ENCODE measurements around the gene NKIRAS1.
"Not testable (repeated sequence)": the region's sequence is repeated elsewhere in the genome, so short reads cannot be mapped to it uniquely, and the experiment has no call there.

The NKIRAS1 gene

DNA sequence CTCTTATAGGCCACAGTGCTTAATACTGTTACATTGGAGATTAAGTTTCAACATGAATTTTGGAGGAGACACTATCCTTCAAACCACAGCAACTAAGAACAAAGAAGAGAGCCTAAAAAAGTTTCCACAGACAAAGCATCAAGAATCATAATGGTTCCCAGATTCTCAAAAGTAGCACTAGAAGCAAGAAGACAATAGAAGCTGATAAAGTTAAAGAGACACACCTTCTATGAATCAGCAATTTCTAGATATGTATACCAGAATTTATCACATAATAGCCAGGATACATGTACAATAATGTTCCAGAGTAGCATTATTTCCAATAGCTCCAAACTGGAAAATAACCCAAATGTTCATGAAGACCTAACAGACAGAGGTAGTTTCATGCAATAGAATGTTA is 12.2 kb downstream of the NKIRAS1 start:
- no peak for DNase-seq (ENCODE audit: low read depth in 2 of 3, low spot score in 2 of 3)

GRCh38 chr3:23900744-23901143 is 16.0 kb downstream of the NKIRAS1 start:
- DNase-seq (ENCODE audit: low read depth in 2 of 3, low spot score in 2 of 3): no peak

GRCh38 chr3:23895181-23895580 is 21.6 kb downstream of the NKIRAS1 start:
- DNase-seq (ENCODE audit: low read depth in 2 of 3, low spot score in 2 of 3): no peak

DNA sequence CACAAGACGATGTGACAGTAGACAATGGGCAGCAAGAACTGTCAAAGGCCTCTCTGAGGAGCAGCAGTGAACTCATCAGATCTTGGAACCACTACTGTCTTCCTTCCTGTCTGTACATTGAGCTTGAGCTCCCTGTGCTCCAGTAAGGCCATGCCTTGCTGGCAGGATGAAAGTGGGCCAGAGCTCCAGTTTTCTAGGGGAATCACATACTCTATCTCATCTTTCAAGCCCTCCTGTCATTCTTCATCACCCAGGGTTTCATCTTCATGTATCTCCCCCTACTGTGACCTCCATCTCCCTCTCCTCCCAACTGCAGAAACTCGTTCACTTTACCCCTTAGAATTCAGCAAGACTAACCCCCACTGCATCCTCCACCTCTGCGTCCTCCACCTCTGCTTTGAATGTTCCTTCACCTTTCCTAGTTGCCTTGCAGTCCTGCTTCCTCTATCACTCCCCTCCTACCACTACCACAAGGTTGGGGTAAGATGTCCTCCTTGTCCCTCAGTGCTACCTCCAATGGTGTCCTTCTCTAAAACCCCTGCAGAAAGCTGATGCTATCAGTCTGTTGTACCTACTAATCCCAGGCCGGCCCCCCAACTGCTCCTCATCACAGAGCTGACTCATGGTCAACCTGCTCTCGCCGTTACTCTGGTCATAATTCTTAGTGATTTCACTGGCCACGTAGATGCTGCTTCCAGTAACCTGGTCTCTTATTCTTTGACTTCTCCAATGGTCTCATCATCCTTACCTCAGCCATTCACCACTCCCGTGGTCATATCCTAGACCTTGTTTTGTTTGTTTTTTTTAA is 22.3 kb downstream of the NKIRAS1 start:
- no peak for DNase-seq (ENCODE audit: low read depth in 2 of 3, low spot score in 2 of 3)

DNA sequence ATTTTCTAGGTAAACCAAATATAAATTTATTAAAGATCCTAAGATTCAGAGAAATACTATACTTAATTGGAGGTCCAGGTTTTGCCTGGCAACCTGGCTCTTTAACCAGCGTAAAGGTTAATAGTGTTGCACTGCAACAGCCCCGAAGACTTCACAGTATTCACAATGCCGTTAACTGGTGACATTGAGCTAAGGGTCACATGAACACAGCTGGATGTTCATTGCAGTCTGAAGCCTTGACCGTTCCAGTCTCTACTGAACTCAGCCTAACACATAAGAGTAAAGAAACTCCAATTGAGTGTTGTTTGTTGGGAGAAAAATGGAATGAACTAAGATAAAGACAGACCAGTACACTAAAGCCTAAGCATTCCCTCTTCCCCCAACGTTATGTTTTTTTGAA is 26.8 kb downstream of the NKIRAS1 start:
- DNase-seq (ENCODE audit: low read depth in 2 of 3, low spot score in 2 of 3): no peak

- DNase-seq (ENCODE audit: low read depth in 2 of 3, low spot score in 2 of 3): no peak
Observed at GRCh38 chr3:23889386-23889785, 27.4 kb downstream of the NKIRAS1 start.

GRCh38 chr3:23888617-23889228 is 28.1 kb downstream of the NKIRAS1 start:
- no peak for DNase-seq (ENCODE audit: low read depth in 2 of 3, low spot score in 2 of 3)

GRCh38 chr3:23886311-23886710 is 30.5 kb downstream of the NKIRAS1 start:
- DNase-seq (ENCODE audit: low read depth in 2 of 3, low spot score in 2 of 3): no peak

DNA sequence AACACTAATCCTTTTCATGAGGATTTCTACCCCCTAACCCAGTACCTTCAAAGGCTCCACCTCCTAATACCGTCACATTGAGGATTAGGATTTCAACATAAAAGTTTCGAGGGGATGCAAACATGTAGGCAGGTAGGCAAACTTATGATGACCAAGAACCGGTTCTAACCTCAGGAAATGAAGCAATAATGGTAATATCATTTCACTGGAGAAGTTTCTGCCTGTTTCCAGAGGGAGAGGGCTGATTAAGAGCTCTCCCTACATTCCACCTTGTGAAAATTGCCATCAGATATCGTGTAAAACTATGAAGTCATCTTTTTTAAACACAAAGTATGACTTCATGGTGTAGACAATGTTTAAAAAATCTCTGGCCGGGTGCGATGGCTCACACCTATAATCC is 31.6 kb downstream of the NKIRAS1 start:
- no peak for DNase-seq (ENCODE audit: low read depth in 2 of 3, low spot score in 2 of 3)

DNA sequence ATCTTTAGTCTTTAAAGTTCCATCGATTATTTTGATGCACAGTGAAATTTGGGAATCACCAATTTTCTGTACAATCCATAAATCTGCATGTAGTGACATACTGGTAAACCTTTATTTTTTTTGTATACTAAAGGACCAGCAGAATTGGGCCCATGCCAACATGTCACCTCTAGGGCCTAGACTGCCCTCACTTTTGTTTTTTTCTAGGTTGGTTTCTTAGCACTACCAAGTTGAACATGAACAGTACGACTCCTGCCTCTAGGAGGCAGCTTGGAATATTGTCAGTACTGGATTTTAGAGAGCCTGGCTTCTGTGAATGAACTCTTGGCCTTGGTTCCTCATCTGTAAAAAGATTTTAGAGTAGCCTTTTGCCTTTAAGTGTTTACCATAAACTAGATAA is 32.3 kb downstream of the NKIRAS1 start:
- no peak for DNase-seq (ENCODE audit: low read depth in 2 of 3, low spot score in 2 of 3)

- DNase-seq (ENCODE audit: low read depth in 2 of 3, low spot score in 2 of 3): no peak
Observed at GRCh38 chr3:23882487-23882918, 34.3 kb downstream of the NKIRAS1 start.

- DNase-seq (ENCODE audit: low read depth in 2 of 3, low spot score in 2 of 3): not testable (repeated sequence)
Observed at GRCh38 chr3:23881993-23882392, 34.8 kb downstream of the NKIRAS1 start.

- no peak for DNase-seq (ENCODE audit: low read depth in 2 of 3, low spot score in 2 of 3)
Observed at GRCh38 chr3:23880703-23881339, 36.0 kb downstream of the NKIRAS1 start.

GRCh38 chr3:23879485-23879884 is 37.3 kb downstream of the NKIRAS1 start:
- no peak for DNase-seq (ENCODE audit: low read depth in 2 of 3, low spot score in 2 of 3)

- no peak for DNase-seq (ENCODE audit: low read depth in 2 of 3, low spot score in 2 of 3)
Observed at GRCh38 chr3:23877329-23877980, 39.3 kb downstream of the NKIRAS1 start.

DNA sequence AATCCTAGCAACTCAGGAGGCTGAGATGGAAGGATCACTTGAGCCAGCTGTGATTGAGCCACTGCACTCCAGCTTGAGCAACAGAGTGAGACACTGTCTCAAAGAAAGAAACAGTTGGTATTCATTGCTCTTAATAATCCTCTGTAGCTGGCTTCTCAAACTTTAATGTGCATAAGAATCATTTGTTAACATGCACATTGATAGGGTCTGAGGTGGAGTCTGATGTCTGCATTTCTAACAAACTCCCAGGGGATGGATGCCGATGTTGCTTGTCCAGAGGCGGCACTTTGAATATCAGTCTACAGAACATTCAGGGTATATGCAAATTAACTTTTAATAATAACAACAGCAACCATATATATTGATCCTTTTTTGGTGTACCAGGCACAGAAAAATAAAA is 39.9 kb downstream of the NKIRAS1 start:
- no peak for DNase-seq (ENCODE audit: low read depth in 2 of 3, low spot score in 2 of 3)

DNA sequence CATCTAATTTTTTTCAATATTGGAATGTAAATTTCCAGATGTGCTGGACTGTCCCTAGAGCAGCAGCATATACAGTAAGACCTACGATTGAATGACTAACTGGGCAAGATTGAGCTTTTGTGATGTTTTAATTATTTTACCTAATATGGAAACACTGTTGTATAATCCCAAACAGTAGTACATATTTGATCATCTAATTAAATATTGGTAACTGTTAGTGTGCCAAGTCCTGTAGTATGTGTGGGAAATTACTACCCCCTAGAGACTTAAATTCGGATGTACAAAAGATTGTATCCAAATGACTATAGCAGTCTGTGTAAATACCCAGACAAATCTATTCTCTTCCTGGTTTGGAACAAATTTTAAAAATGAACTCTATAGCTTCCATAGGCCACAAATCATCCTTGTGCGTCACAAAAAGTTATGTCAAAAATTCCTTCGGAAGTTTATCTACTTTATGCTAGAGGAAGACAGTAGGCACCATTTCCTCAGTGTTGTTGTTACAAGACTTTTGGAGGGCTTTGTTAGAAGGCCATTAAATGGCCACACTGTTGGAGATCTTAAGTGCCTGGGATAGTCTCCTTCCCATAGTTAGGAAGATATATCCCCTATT is 41.6 kb downstream of the NKIRAS1 start:
- DNase-seq (ENCODE audit: low read depth in 2 of 3, low spot score in 2 of 3): no peak

GRCh38 chr3:23874359-23875112 is 42.3 kb downstream of the NKIRAS1 start:
- DNase-seq (ENCODE audit: low read depth in 2 of 3, low spot score in 2 of 3): no peak

- no peak for DNase-seq (ENCODE audit: low read depth in 2 of 3, low spot score in 2 of 3)
Observed at GRCh38 chr3:23873941-23874340, 42.8 kb downstream of the NKIRAS1 start.

DNA sequence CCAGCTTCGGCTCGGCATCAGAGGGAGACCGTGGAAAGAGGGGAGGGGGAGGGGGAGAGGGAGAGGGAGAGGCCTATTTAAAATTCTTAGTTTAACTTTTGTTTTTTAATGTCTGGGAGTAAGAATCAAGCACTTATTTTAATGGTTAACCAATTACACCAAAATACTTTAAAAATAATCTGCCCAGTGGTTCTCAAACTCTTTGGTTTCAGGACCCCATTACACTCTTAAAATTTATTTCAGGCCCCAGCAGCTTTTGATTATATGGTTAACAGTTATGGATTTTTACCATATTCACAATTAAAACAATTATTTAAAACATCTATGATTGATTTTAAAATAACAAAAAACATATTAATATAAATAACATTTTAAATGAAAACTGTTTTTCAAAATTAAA is 44.5 kb downstream of the NKIRAS1 start:
- DNase-seq (ENCODE audit: low read depth in 2 of 3, low spot score in 2 of 3): no peak

DNA sequence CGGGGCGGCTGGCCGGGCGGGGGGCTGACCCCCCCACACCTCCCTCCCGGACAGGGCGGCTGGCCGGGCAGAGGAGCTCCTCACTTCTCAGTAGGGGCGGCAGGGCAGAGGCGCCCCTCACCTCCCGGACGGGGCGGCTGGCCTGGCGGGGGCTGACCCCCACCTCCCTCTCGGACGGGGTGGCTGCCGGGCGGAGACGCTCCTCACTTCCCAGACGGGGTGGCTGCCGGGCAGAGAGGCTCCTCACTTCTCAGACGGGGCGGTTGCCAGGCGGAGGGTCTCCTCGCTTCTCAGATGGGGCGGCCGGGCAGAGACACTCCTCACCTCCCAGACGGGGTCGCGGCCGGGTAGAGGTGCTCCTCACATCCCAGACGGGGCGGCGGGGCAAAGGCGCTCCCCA is 45.4 kb downstream of the NKIRAS1 start:
- not testable (repeated sequence) for DNase-seq (ENCODE audit: low read depth in 2 of 3, low spot score in 2 of 3)

Data from activated CD8-positive, alpha-beta memory T cell treated with anti-CD3 and anti-CD28 coated beads for 48 hours (primary cell).